HEK293 (cell line): ENCODE data around the gene MORN1.

ENCODE experiments used
- CTCF ChIA-PET: fragments of 350-600 bp; formaldehyde crosslinking; extraction: SDS; loops from one replicate; lab custom pipeline; 2021; ENCODE audit warnings: antibody characterized with exemption; lab: Yijun Ruan, JAX
- POLR2A ChIA-PET: fragments of 300-600 bp; formaldehyde crosslinking; extraction: SDS; loops from one replicate; lab custom pipeline; 2020; ENCODE audit warnings: antibody characterized with exemption, inconsistent platforms; lab: Yijun Ruan, JAX
- H3K27ac ChIP-seq: fragments of 200-500 bp; sonication (Bioruptor generic); 2 replicates; pipeline ENCODE4 v1.5.1; 2014; ENCODE audit warnings: low read depth, low read length, control low read depth, inconsistent platforms; ENCODE audit errors: extremely low read depth
- H3K36me3 ChIP-seq, 2 experiments: fragments of 200-500 bp in 1 of 2; sonication (Bioruptor generic) in 1 of 2; 1 replicate in 1 of 2; 2 replicates in 1 of 2; pipeline ENCODE4 v1.5.1; 2014 to 2017; ENCODE audit warnings: inconsistent platforms in 2 of 2, low read length in 2 of 2; ENCODE audit not compliant: control insufficient read depth in 2 of 2, insufficient read depth in 1 of 2
- H3K4me1 ChIP-seq: fragments of 200-500 bp; sonication (Bioruptor generic); 2 replicates; pipeline ENCODE4 v1.5.1; 2014; ENCODE audit warnings: mild to moderate bottlenecking, low read length, inconsistent platforms; ENCODE audit not compliant: control insufficient read depth, insufficient read depth
- H3K4me3 ChIP-seq: 2 replicates; pipeline ENCODE4 v1.5.1; 2011; ENCODE audit warnings: low read depth, mild to moderate bottlenecking, control low read depth, low read length, moderate library complexity
- H3K9me3 ChIP-seq: fragments of 200-500 bp; sonication (Bioruptor generic); 2 replicates; pipeline ENCODE4 v1.5.1; 2014; ENCODE audit warnings: low read depth, low read length, inconsistent platforms; ENCODE audit not compliant: control insufficient read depth, insufficient read depth
- BCL11A ChIP-seq: fragments of 450-650 bp; formaldehyde crosslinking; IDR thresholded peaks from 2 replicates; pipeline ENCODE4 v1.5.1; 2016; ENCODE audit warnings: low read depth, missing biosample characterization, missing genetic modification characterization
- EGR2 ChIP-seq: fragments of 450-650 bp; formaldehyde crosslinking; IDR thresholded peaks from 2 replicates; pipeline ENCODE4 v1.5.1; 2016; ENCODE audit warnings: low read depth, missing biosample characterization, missing genetic modification characterization
- KLF1 ChIP-seq: fragments of 450-650 bp; formaldehyde crosslinking; IDR thresholded peaks from 2 replicates; pipeline ENCODE4 v1.5.1; 2016; ENCODE audit warnings: missing biosample characterization, missing genetic modification characterization
- KLF10 ChIP-seq: fragments of 450-650 bp; IDR thresholded peaks from 2 replicates; pipeline ENCODE4 v1.5.1; 2018; ENCODE audit warnings: missing biosample characterization, mild to moderate bottlenecking, missing genetic modification characterization
- KLF8 ChIP-seq: fragments of 450-650 bp; formaldehyde crosslinking; IDR thresholded peaks from 2 replicates; pipeline ENCODE4 v1.5.1; 2016; ENCODE audit warnings: missing biosample characterization, missing genetic modification characterization
- KLF9 ChIP-seq: fragments of 450-650 bp; formaldehyde crosslinking; IDR thresholded peaks from 2 replicates; pipeline ENCODE4 v1.5.1; 2016; ENCODE audit warnings: missing biosample characterization, missing genetic modification characterization, low read depth
- SP2 ChIP-seq: fragments of 450-650 bp; formaldehyde crosslinking; IDR thresholded peaks from 2 replicates; pipeline ENCODE4 v1.5.1; 2016; ENCODE audit warnings: missing biosample characterization, missing genetic modification characterization
- SP3 ChIP-seq: fragments of 450-650 bp; formaldehyde crosslinking; IDR thresholded peaks from 2 replicates; pipeline ENCODE4 v1.5.1; 2016; ENCODE audit warnings: missing biosample characterization, missing genetic modification characterization
- SP7 ChIP-seq: fragments of 450-650 bp; formaldehyde crosslinking; IDR thresholded peaks from 2 replicates; pipeline ENCODE4 v1.5.1; 2016; ENCODE audit warnings: missing biosample characterization, missing genetic modification characterization
- ZFHX2 ChIP-seq: fragments of 450-650 bp; formaldehyde crosslinking; conservative IDR thresholded peaks from 2 replicates; pipeline ENCODE4 v1.5.1; 2016; ENCODE audit warnings: missing biosample characterization, missing genetic modification characterization
- ZNF121 ChIP-seq: fragments of 450-650 bp; formaldehyde crosslinking; IDR thresholded peaks from 2 replicates; pipeline ENCODE4 v1.5.1; 2016; ENCODE audit warnings: missing biosample characterization, missing genetic modification characterization
- ZNF600 ChIP-seq: fragments of 450-650 bp; formaldehyde crosslinking; IDR thresholded peaks from 2 replicates; pipeline ENCODE4 v1.5.1; 2016; ENCODE audit warnings: missing biosample characterization, missing genetic modification characterization
- ZNF747 ChIP-seq: fragments of 450-650 bp; formaldehyde crosslinking; IDR thresholded peaks from 2 replicates; pipeline ENCODE4 v1.5.1; 2016; ENCODE audit warnings: missing biosample characterization, missing genetic modification characterization
- ZNF76 ChIP-seq: fragments of 450-650 bp; formaldehyde crosslinking; IDR thresholded peaks from 2 replicates; pipeline ENCODE4; 2016; ENCODE audit warnings: low read depth, missing biosample characterization, missing genetic modification characterization, borderline replicate concordance
- ZSCAN30 ChIP-seq: fragments of 450-650 bp; IDR thresholded peaks from 2 replicates; pipeline ENCODE4 v1.5.1; 2018; ENCODE audit warnings: missing biosample characterization, mild to moderate bottlenecking, missing genetic modification characterization, moderate library complexity
- TF ChIP-seq, protein P1 (sequence below): fragments of 450-650 bp; formaldehyde crosslinking; IDR thresholded peaks from 2 replicates; pipeline ENCODE4 v1.5.1; 2016; ENCODE audit warnings: missing biosample characterization, missing genetic modification characterization, borderline replicate concordance
- TF ChIP-seq, protein P2 (sequence below): fragments of 450-650 bp; formaldehyde crosslinking; IDR thresholded peaks from 2 replicates; pipeline ENCODE4 v1.5.1; 2016; ENCODE audit warnings: missing biosample characterization, missing genetic modification characterization
- TF ChIP-seq, protein P3 (sequence below): fragments of 450-650 bp; IDR thresholded peaks from 2 replicates; pipeline ENCODE4 v1.5.1; 2018; ENCODE audit warnings: missing biosample characterization, mild to moderate bottlenecking, missing genetic modification characterization
- TF ChIP-seq, protein P4 (sequence below): fragments of 450-650 bp; formaldehyde crosslinking; IDR thresholded peaks from 2 replicates; pipeline ENCODE4 v1.5.1; 2016; ENCODE audit warnings: missing biosample characterization, missing genetic modification characterization
- TF ChIP-seq, protein P5 (sequence below): sonication (generic); formaldehyde crosslinking; IDR thresholded peaks from 2 replicates; pipeline ENCODE4 v1.8.1; 2022; ENCODE audit warnings: mild to moderate bottlenecking, moderate library complexity, missing genetic modification reagents

The MORN1 gene

DNA sequence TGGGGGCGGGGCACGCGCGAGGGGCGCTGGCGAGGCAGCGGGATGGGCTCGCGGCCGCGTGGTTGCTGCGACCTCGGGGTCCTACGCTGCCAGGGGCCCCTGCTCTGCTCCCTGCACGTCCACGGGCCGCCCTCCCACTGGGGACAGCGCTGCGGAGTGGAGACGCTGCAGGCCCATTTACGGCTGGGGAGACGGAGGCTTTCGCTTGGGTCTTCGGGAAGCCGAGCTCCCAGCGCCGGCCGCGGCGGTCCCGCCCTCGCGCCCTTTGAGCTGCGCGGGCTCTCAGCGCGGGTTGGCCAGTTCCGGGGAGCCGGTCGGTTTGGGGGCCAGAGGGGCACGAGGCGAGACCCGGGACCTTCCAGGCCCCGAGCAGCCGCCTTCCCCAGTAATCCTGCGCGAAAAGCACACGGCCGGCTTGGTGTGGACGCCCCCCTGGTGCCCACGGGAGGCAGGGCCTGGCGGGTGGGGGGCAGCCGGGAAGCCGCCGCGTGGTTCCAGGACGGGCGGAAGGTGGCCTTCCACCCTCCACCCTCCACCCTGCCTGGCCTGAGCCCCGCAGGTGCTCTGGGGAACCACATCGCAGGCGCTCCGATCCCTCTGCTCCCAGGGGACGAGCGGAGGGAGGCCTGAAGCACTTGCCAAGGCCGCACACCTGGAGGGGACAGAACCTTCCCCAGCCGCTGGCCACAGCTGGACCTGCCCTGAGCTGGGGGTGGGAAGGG is 21.6 kb upstream of the MORN1 start (continued):
- TF ChIP-seq, protein P1, sequence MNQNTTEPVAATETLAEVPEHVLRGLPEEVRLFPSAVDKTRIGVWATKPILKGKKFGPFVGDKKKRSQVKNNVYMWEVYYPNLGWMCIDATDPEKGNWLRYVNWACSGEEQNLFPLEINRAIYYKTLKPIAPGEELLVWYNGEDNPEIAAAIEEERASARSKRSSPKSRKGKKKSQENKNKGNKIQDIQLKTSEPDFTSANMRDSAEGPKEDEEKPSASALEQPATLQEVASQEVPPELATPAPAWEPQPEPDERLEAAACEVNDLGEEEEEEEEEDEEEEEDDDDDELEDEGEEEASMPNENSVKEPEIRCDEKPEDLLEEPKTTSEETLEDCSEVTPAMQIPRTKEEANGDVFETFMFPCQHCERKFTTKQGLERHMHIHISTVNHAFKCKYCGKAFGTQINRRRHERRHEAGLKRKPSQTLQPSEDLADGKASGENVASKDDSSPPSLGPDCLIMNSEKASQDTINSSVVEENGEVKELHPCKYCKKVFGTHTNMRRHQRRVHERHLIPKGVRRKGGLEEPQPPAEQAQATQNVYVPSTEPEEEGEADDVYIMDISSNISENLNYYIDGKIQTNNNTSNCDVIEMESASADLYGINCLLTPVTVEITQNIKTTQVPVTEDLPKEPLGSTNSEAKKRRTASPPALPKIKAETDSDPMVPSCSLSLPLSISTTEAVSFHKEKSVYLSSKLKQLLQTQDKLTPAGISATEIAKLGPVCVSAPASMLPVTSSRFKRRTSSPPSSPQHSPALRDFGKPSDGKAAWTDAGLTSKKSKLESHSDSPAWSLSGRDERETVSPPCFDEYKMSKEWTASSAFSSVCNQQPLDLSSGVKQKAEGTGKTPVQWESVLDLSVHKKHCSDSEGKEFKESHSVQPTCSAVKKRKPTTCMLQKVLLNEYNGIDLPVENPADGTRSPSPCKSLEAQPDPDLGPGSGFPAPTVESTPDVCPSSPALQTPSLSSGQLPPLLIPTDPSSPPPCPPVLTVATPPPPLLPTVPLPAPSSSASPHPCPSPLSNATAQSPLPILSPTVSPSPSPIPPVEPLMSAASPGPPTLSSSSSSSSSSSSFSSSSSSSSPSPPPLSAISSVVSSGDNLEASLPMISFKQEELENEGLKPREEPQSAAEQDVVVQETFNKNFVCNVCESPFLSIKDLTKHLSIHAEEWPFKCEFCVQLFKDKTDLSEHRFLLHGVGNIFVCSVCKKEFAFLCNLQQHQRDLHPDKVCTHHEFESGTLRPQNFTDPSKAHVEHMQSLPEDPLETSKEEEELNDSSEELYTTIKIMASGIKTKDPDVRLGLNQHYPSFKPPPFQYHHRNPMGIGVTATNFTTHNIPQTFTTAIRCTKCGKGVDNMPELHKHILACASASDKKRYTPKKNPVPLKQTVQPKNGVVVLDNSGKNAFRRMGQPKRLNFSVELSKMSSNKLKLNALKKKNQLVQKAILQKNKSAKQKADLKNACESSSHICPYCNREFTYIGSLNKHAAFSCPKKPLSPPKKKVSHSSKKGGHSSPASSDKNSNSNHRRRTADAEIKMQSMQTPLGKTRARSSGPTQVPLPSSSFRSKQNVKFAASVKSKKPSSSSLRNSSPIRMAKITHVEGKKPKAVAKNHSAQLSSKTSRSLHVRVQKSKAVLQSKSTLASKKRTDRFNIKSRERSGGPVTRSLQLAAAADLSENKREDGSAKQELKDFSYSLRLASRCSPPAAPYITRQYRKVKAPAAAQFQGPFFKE (tag by site-specific recombination), result no peak
- no peak for TF ChIP-seq ZNF121 (tag by site-specific recombination)
- TF ChIP-seq, protein P2, sequence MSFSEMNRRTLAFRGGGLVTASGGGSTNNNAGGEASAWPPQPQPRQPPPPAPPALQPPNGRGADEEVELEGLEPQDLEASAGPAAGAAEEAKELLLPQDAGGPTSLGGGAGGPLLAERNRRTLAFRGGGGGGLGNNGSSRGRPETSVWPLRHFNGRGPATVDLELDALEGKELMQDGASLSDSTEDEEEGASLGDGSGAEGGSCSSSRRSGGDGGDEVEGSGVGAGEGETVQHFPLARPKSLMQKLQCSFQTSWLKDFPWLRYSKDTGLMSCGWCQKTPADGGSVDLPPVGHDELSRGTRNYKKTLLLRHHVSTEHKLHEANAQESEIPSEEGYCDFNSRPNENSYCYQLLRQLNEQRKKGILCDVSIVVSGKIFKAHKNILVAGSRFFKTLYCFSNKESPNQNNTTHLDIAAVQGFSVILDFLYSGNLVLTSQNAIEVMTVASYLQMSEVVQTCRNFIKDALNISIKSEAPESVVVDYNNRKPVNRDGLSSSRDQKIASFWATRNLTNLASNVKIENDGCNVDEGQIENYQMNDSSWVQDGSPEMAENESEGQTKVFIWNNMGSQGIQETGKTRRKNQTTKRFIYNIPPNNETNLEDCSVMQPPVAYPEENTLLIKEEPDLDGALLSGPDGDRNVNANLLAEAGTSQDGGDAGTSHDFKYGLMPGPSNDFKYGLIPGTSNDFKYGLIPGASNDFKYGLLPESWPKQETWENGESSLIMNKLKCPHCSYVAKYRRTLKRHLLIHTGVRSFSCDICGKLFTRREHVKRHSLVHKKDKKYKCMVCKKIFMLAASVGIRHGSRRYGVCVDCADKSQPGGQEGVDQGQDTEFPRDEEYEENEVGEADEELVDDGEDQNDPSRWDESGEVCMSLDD (tag by site-specific recombination), result peak; percentile 49; the same call in 1 of the 2 replicates
- peak; percentile 17; the same call in 1 of the 2 replicates for TF ChIP-seq ZNF600 (tag by site-specific recombination)
- peak; percentile 88 for TF ChIP-seq ZNF76 (tag by site-specific recombination)
- peak; percentile 63; the same call in 1 of the 2 replicates for TF ChIP-seq SP7
- no peak for TF ChIP-seq ZNF747 (tag by site-specific recombination)

DNA sequence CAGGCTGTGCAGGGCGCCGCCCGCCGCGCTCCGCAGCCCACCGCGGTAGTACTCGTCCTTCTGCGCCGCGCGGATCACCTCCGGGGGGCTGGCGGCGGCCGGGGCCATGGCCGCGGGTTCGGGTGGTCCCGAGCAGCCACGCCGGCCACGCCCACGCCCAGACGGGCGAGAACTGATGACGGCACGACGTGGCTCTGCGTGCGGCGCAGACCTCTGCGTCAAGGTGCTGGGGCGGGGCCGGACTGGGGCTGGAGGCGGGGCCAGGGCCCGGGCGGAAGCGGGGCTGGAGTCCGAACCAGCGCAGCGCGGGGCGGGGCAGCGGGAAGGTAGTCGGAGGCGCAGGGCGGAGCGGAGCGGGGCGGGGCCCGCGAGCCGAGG is 21.0 kb upstream of the MORN1 start, which contains the start of gene PEX10:
Gene PEX10 (minus strand): TSS at position 170 of the 378 bp plus-strand sequence. CDS start 62 bp downstream, at position 108.
- POLR2A ChIA-PET, result interaction anchor here (1.1 to 1.4 kb wide), 2 partner anchors 135 to 217 kb away, joined by 4 to 6 read pairs; partner anchors contain the start of gene FAAP20
- CTCF ChIA-PET, result interaction anchor here (1.4 kb wide), 1 partner anchor 135 kb away, joined by 4 read pairs; no protein-coding TSS in a partner anchor
- Histone ChIP-seq H3K4me3 (peak within 1 kb of the TSS; percentile 85), H3K4me1 (no peaks in the 10 kb centered on the region), H3K27ac (peak within 1 kb of the TSS; percentile 63; the same call in 1 of the 2 replicates), H3K9me3 (no peaks in the 10 kb centered on the region), H3K36me3 (peaks cover 0 to 31% of the 10 kb centered on the region in 2 experiments; a peak in 1 of 3 replicates)
- TF ChIP-seq KLF10 (peak; percentile 88; the same call in 1 of the 2 replicates), KLF1 (tag by site-specific recombination) (peak; percentile 74; the same call in 1 of the 2 replicates), EGR2 (0 out of 2 replicates have a peak, but pooled peaks have one; percentile 4), KLF9 (tag by site-specific recombination) (peak; percentile 96), SP3 (tag by site-specific recombination) (peak; percentile 89), ZSCAN30 (tag by site-specific recombination) (peak; percentile 47; the same call in 1 of the 2 replicates), SP2 (tag by site-specific recombination) (peak; percentile 72), BCL11A (tag by site-specific recombination) (no peak), KLF8 (peak; percentile 94), ZFHX2 (tag by site-specific recombination) (peak; percentile 75)
- TF ChIP-seq, protein P3, sequence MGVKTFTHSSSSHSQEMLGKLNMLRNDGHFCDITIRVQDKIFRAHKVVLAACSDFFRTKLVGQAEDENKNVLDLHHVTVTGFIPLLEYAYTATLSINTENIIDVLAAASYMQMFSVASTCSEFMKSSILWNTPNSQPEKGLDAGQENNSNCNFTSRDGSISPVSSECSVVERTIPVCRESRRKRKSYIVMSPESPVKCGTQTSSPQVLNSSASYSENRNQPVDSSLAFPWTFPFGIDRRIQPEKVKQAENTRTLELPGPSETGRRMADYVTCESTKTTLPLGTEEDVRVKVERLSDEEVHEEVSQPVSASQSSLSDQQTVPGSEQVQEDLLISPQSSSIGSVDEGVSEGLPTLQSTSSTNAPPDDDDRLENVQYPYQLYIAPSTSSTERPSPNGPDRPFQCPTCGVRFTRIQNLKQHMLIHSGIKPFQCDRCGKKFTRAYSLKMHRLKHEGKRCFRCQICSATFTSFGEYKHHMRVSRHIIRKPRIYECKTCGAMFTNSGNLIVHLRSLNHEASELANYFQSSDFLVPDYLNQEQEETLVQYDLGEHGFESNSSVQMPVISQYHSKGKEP, result no peak
- TF ChIP-seq, protein P4, sequence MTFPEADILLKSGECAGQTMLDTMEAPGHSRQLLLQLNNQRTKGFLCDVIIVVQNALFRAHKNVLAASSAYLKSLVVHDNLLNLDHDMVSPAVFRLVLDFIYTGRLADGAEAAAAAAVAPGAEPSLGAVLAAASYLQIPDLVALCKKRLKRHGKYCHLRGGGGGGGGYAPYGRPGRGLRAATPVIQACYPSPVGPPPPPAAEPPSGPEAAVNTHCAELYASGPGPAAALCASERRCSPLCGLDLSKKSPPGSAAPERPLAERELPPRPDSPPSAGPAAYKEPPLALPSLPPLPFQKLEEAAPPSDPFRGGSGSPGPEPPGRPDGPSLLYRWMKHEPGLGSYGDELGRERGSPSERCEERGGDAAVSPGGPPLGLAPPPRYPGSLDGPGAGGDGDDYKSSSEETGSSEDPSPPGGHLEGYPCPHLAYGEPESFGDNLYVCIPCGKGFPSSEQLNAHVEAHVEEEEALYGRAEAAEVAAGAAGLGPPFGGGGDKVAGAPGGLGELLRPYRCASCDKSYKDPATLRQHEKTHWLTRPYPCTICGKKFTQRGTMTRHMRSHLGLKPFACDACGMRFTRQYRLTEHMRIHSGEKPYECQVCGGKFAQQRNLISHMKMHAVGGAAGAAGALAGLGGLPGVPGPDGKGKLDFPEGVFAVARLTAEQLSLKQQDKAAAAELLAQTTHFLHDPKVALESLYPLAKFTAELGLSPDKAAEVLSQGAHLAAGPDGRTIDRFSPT (tag by site-specific recombination), result no peak
- TF ChIP-seq, protein P5, sequence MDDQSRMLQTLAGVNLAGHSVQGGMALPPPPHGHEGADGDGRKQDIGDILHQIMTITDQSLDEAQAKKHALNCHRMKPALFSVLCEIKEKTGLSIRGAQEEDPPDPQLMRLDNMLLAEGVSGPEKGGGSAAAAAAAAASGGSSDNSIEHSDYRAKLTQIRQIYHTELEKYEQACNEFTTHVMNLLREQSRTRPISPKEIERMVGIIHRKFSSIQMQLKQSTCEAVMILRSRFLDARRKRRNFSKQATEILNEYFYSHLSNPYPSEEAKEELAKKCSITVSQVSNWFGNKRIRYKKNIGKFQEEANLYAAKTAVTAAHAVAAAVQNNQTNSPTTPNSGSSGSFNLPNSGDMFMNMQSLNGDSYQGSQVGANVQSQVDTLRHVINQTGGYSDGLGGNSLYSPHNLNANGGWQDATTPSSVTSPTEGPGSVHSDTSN (CRISPR knock-in tag), result peak; percentile 43
